Neuronal stem cell (in vitro differentiated cells): ENCODE results near the gene FOXO1.

Experiments
- DNase-seq: peaks from one replicate; pipeline ENCODE4 v3.0.0-alpha.2; 2013; ENCODE audit warnings: low spot score
- H2AFZ ChIP-seq: one replicate; pipeline ENCODE4 v1.6.1; 2013; ENCODE audit warnings: mild to moderate bottlenecking, low read length, inconsistent platforms
- H2AK5ac ChIP-seq: 2 replicates; pipeline ENCODE4 v1.6.1; 2013; ENCODE audit warnings: low read depth, mild to moderate bottlenecking, inconsistent platforms, low read length, moderate library complexity, mixed read lengths
- H2BK120ac ChIP-seq: 2 replicates; pipeline ENCODE4 v1.6.1; 2013; ENCODE audit warnings: low read depth, mild to moderate bottlenecking, inconsistent platforms, low read length, moderate library complexity, mixed read lengths
- H2BK12ac ChIP-seq: one replicate; pipeline ENCODE4 v1.6.1; 2013; ENCODE audit warnings: low read length, inconsistent platforms
- H2BK15ac ChIP-seq: 2 replicates; pipeline ENCODE4 v1.6.1; 2013; ENCODE audit warnings: mild to moderate bottlenecking, low read length, inconsistent platforms, mixed read lengths
- H2BK5ac ChIP-seq: one replicate; pipeline ENCODE4 v1.6.1; 2013; ENCODE audit warnings: inconsistent platforms, mild to moderate bottlenecking, low read length, moderate library complexity
- H3K14ac ChIP-seq: one replicate; pipeline ENCODE4 v1.6.1; 2013; ENCODE audit warnings: low read length, inconsistent platforms
- H3K18ac ChIP-seq: 2 replicates; pipeline ENCODE4 v1.6.1; 2013; ENCODE audit warnings: low read length, inconsistent platforms
- H3K23ac ChIP-seq: 2 replicates; pipeline ENCODE4 v1.6.1; 2013; ENCODE audit warnings: low read depth, mild to moderate bottlenecking, mixed read lengths, low read length, inconsistent platforms; ENCODE audit not compliant: poor library complexity
- H3K27ac ChIP-seq: replicated peaks from 3 replicates; pipeline ENCODE4 v1.5.1; 2013; ENCODE audit warnings: low read length, inconsistent platforms
- H3K27me3 ChIP-seq, 3 experiments: 2 replicates each; pipeline ENCODE4 v1.6.1; 2013; ENCODE audit warnings: low read length in 3 of 3, mild to moderate bottlenecking in 2 of 3, inconsistent platforms in 1 of 3, low read depth in 1 of 3, mixed read lengths in 1 of 3, moderate library complexity in 1 of 3; ENCODE audit not compliant: control insufficient read depth in 3 of 3, insufficient read depth in 3 of 3
- H3K36me3 ChIP-seq, 2 donors: replicated peaks in 1 of 2; 2 replicates each; pipeline ENCODE4 v1.6.1; 2013; ENCODE audit warnings: low read length in 2 of 2; ENCODE audit not compliant: control insufficient read depth in 2 of 2, insufficient read depth in 2 of 2
- H3K4ac ChIP-seq: 2 replicates; pipeline ENCODE4 v1.6.1; 2013; ENCODE audit warnings: inconsistent platforms, mild to moderate bottlenecking, low read length, moderate library complexity
- H3K4me1 ChIP-seq, 2 donors: 1 replicate in 1 of 2; 2 replicates in 1 of 2; pipeline ENCODE4 v1.6.1; 2013; ENCODE audit warnings: low read length in 2 of 2, low read depth in 1 of 2; ENCODE audit not compliant: control insufficient read depth in 2 of 2, insufficient read depth in 1 of 2
- H3K4me2 ChIP-seq: one replicate; pipeline ENCODE4 v1.6.1; 2013; ENCODE audit warnings: mild to moderate bottlenecking, low read length, inconsistent platforms; ENCODE audit not compliant: insufficient read depth, poor library complexity, severe bottlenecking
- H3K4me3 ChIP-seq, 2 donors: 2 replicates each; pipeline ENCODE4 v1.5.1; 2013; ENCODE audit warnings: low read length in 2 of 2, mild to moderate bottlenecking in 2 of 2, inconsistent platforms in 1 of 2, moderate library complexity in 1 of 2
- H3K79me1 ChIP-seq: one replicate; pipeline ENCODE4 v1.6.1; 2013; ENCODE audit warnings: low read depth, mild to moderate bottlenecking, inconsistent platforms, low read length, moderate library complexity
- H3K9ac ChIP-seq: one replicate; pipeline ENCODE4 v1.6.1; 2013; ENCODE audit warnings: mild to moderate bottlenecking, low read depth, low read length, inconsistent platforms; ENCODE audit not compliant: poor library complexity
- H3K9me3 ChIP-seq, 2 donors: replicated peaks in 1 of 2; 2 replicates each; pipeline versions ENCODE3 to v1.6.1; 2013; ENCODE audit warnings: low read length in 2 of 2, mild to moderate bottlenecking in 2 of 2, inconsistent platforms in 1 of 2, low read depth in 1 of 2, mixed read lengths in 1 of 2, moderate library complexity in 1 of 2; ENCODE audit not compliant: control insufficient read depth in 2 of 2, insufficient read depth in 1 of 2
- H4K8ac ChIP-seq: one replicate; pipeline ENCODE4 v1.6.1; 2013; ENCODE audit warnings: low read depth, mild to moderate bottlenecking, inconsistent platforms, low read length, moderate library complexity
- H4K91ac ChIP-seq: one replicate; pipeline ENCODE4 v1.6.1; 2013; ENCODE audit warnings: low read length, low read depth, mild to moderate bottlenecking, inconsistent platforms; ENCODE audit not compliant: poor library complexity
- WGBS, 2 donors: extraction: QIAGEN DNeasy Blood & Tissue Kit; methylation state at CpG; one replicate each; pipeline ENCODE4 v1.1.7; 2013; ENCODE audit warnings: missing lambda C conversion rate in 2 of 2, mixed read lengths in 1 of 2; ENCODE audit not compliant: insufficient read length in 2 of 2, insufficient replicate concordance in 1 of 2; ENCODE audit errors: extremely low coverage in 2 of 2; 5-methylcytosine and 5-hydroxymethylcytosine counted together

FOXO1 gene

GRCh38 chr13:40612041-40612440 lies 54.4 kb downstream of the FOXO1 start:
- H3K4me2 ChIP-seq, result no peak overlapping the region
- H3K27me3 ChIP-seq, result no peaks in the 10 kb centered on the region
- H3K9me3 ChIP-seq, result peaks cover 0 to 6% of the 10 kb centered on the region in 2 donors
- WGBS, 2 donors, result no CpG with 5 or more reads among the region's 2 CpGs
- H3K14ac ChIP-seq, result no peak overlapping the region
- H2AK5ac ChIP-seq, result no peak overlapping the region
- H3K4me3 ChIP-seq, result no peak overlapping the region
- no peak overlapping the region for H2AFZ ChIP-seq
- H3K23ac ChIP-seq, result no peak overlapping the region
- no peak overlapping the region for H3K9ac ChIP-seq
- no peak overlapping the region for H2BK12ac ChIP-seq
- no peak overlapping the region for H3K27ac ChIP-seq
- no peak overlapping the region for H3K18ac ChIP-seq
- H3K36me3 ChIP-seq, result peaks cover 0 to 5% of the 10 kb centered on the region in 2 donors
- H2BK5ac ChIP-seq, result no peak overlapping the region
- no peak overlapping the region for H2BK120ac ChIP-seq
- no peak for DNase-seq
- H4K91ac ChIP-seq, result no peak overlapping the region
- H4K8ac ChIP-seq, result no peak overlapping the region
- H3K4ac ChIP-seq, result no peak overlapping the region
- H2BK15ac ChIP-seq, result no peak overlapping the region
- H3K4me1 ChIP-seq, result peaks cover 0 to 2% of the 10 kb centered on the region in 2 donors
- no peaks in the 10 kb centered on the region for H3K79me1 ChIP-seq

- no peak overlapping the region for H3K27ac ChIP-seq
- H3K9me3 ChIP-seq, result peaks cover 0 to 6% of the 10 kb centered on the region in 2 donors
- H3K14ac ChIP-seq, result no peak overlapping the region
- no peak overlapping the region for H2BK12ac ChIP-seq
- H3K4ac ChIP-seq, result no peak overlapping the region
- no peak overlapping the region for H3K9ac ChIP-seq
- H2BK15ac ChIP-seq, result no peak overlapping the region
- H4K8ac ChIP-seq, result no peak overlapping the region
- no peak overlapping the region for H3K23ac ChIP-seq
- no peak overlapping the region for H2AK5ac ChIP-seq
- H3K4me1 ChIP-seq, result peaks cover 0 to 2% of the 10 kb centered on the region in 2 donors
- H4K91ac ChIP-seq, result no peak overlapping the region
- H2AFZ ChIP-seq, result no peak overlapping the region
- DNase-seq, result no peak
- no peak overlapping the region for H3K4me3 ChIP-seq
- no peak overlapping the region for H3K4me2 ChIP-seq
- no peak overlapping the region for H3K18ac ChIP-seq
- H3K79me1 ChIP-seq, result no peaks in the 10 kb centered on the region
- H3K36me3 ChIP-seq, result peaks cover 0 to 5% of the 10 kb centered on the region in 2 donors
- no peak overlapping the region for H2BK5ac ChIP-seq
- no peak overlapping the region for H2BK120ac ChIP-seq
- no peaks in the 10 kb centered on the region for H3K27me3 ChIP-seq
- no CpG with 5 or more reads among the region's 7 CpGs for WGBS, 2 donors
These were observed 54.8 kb downstream of the FOXO1 start for GRCh38 chr13:40611635-40612034.

DNA sequence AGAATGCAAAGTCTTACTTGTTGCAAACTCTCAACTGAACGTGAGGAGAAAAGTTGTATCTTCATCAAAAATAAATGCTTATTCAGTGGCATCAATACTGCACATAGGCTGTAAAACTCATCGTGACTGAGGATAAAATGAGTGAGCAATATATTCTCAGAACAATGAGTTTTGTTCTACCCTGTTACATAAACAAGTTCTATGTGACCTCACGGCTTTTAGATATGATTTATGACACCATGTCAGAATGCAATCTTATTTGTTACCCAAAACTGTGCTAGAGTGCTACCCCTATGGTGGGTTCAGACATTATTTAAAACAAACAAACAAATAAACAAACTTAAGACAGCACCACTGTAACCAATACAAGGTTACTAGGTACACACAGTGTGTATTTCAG lies 55.4 kb downstream of the FOXO1 start:
- H3K9me3 ChIP-seq, result peaks cover 0 to 6% of the 10 kb centered on the region in 2 donors
- H3K4me1 ChIP-seq, result peaks cover 0 to 2% of the 10 kb centered on the region in 2 donors
- H3K14ac ChIP-seq, result no peak overlapping the region
- no peak overlapping the region for H2BK120ac ChIP-seq
- H2AK5ac ChIP-seq, result no peak overlapping the region
- H2BK12ac ChIP-seq, result no peak overlapping the region
- no peak overlapping the region for H3K4me3 ChIP-seq
- H2BK5ac ChIP-seq, result no peak overlapping the region
- H4K8ac ChIP-seq, result no peak overlapping the region
- no peak overlapping the region for H3K23ac ChIP-seq
- H3K27me3 ChIP-seq, result no peaks in the 10 kb centered on the region
- no peak overlapping the region for H3K9ac ChIP-seq
- H3K79me1 ChIP-seq, result no peaks in the 10 kb centered on the region
- H2BK15ac ChIP-seq, result no peak overlapping the region
- H3K27ac ChIP-seq, result no peak overlapping the region
- H3K4ac ChIP-seq, result no peak overlapping the region
- no peak overlapping the region for H3K18ac ChIP-seq
- H3K36me3 ChIP-seq, result peaks cover 0 to 5% of the 10 kb centered on the region in 2 donors
- H3K4me2 ChIP-seq, result no peak overlapping the region
- no peak overlapping the region for H4K91ac ChIP-seq
- H2AFZ ChIP-seq, result no peak overlapping the region
- WGBS, 2 donors, result no CpG with 5 or more reads among the region's 3 CpGs
- DNase-seq, result no peak

- H3K4me2 ChIP-seq, result no peak overlapping the region
- no peak for DNase-seq
- no CpG with 5 or more reads among the region's 9 CpGs for WGBS, 2 donors
- no peak overlapping the region for H3K4me3 ChIP-seq
- H4K91ac ChIP-seq, result no peak overlapping the region
- H3K27me3 ChIP-seq, result no peaks in the 10 kb centered on the region
- H3K27ac ChIP-seq, result no peak overlapping the region
- no peak overlapping the region for H3K23ac ChIP-seq
- no peaks in the 10 kb centered on the region for H3K79me1 ChIP-seq
- peaks cover 0 to 2% of the 10 kb centered on the region in 2 donors for H3K4me1 ChIP-seq
- no peak overlapping the region for H2BK15ac ChIP-seq
- no peak overlapping the region for H2AFZ ChIP-seq
- no peak overlapping the region for H2BK120ac ChIP-seq
- no peak overlapping the region for H2BK5ac ChIP-seq
- H3K4ac ChIP-seq, result no peak overlapping the region
- no peak overlapping the region for H3K18ac ChIP-seq
- no peak overlapping the region for H4K8ac ChIP-seq
- peaks cover 0 to 5% of the 10 kb centered on the region in 2 donors for H3K36me3 ChIP-seq
- H3K9ac ChIP-seq, result no peak overlapping the region
- no peak overlapping the region for H2AK5ac ChIP-seq
- no peak overlapping the region for H3K14ac ChIP-seq
- H2BK12ac ChIP-seq, result no peak overlapping the region
- peaks cover 0 to 6% of the 10 kb centered on the region in 2 donors for H3K9me3 ChIP-seq
These were observed 56.3 kb downstream of the FOXO1 start for GRCh38 chr13:40609972-40610726.
